Kasumi-1 (cell line): ENCODE results near the gene MACF1.
"Not testable (repeated sequence)": the region's sequence is repeated elsewhere in the genome, so short reads cannot be mapped to it uniquely, and the experiment has no call there.

Experiments used
- DNase-seq, 2 experiments: peaks; one replicate each; lab custom pipeline; 2025; lab: John Stamatoyannopoulos, UW

The MACF1 gene

GRCh38 chr1:39416609-39417008, 212.1 kb downstream of the MACF1 start:
- DNase-seq: no peak

DNA sequence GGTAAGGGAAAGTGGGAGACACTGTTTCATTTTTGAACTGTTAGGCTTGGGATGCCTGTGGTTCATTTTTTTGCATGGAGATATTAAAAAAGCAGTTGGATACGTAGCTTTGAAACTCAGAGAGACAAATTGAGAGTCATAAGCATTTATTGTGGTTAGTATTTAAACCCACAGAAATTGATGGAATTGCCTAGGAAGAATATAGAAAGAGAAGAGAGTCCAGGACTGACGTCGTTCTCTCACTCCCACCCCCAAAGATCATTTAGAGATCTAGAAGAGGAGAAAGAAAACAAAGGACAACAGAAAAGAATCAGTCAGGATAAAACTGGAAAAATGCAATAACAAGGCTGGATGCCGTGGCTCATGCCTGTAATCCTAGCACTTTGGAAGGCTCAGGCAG, 213.7 kb downstream of the MACF1 start:
- DNase-seq: no peak

GRCh38 chr1:39420493-39420892, 216.0 kb downstream of the MACF1 start:
- no peak for DNase-seq

- no peak for DNase-seq
These were observed 218.1 kb downstream of the MACF1 start for GRCh38 chr1:39422614-39423013.

GRCh38 chr1:39425151-39425550, 220.7 kb downstream of the MACF1 start:
- DNase-seq: no peak

- DNase-seq: no peak
These were observed 221.1 kb downstream of the MACF1 start for GRCh38 chr1:39425634-39426033.

DNA sequence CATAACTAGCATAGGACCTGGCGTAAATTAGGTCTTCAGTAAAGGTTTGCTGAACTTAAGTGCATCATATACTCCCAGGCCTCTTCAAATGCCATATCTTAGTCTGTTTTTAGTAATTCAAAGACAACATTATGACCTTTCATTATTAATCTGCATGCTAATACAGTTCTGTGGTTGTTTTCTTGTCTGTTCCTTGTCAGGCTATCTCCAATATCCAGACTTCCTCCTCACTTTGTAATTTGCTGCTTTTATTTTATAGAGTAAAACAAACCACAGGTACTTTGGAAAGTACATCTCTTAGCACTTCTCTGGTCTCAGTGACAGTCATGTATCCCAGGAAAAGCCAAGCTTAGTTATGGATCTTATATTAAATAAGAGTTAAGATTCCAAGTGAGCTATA, 221.9 kb downstream of the MACF1 start:
- no peak for DNase-seq

GRCh38 chr1:39427374-39427773, 222.9 kb downstream of the MACF1 start:
- no peak for DNase-seq

DNA sequence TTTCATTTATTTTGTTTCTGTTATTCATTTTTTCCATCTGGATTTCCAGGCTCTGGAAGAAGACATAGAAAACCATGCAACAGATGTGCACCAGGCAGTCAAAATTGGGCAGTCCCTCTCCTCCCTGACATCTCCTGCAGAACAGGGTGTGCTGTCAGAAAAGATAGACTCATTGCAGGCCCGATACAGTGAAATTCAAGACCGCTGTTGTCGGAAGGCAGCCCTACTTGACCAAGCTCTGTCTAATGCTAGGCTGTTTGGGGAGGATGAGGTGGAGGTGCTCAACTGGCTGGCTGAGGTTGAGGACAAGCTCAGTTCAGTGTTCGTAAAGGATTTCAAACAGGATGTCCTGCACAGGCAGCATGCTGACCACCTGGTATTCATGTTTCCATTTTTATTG, 223.4 kb downstream of the MACF1 start:
- DNase-seq: no peak

DNA sequence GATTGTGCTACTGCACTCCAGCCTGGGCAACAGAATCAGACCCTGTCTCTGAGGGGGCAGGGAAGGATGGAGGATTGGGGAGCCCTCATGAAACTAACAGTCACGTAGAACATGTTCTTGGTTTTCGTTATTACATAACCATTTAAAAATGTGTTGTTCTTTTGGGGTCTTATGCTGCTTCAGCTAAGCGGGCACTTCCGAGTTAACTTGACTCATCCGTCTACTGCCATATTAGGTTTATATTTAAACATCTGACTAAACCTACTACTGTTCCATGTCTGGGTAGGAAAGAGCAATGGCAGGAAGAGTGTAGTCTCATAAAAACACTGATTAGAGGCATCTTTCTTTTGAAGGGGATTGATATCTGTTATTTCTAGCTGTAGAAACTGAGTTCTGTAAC, 227.4 kb downstream of the MACF1 start:
- DNase-seq: no peak

- no peak for DNase-seq
These were observed 230.4 kb downstream of the MACF1 start for GRCh38 chr1:39434797-39435395.

DNA sequence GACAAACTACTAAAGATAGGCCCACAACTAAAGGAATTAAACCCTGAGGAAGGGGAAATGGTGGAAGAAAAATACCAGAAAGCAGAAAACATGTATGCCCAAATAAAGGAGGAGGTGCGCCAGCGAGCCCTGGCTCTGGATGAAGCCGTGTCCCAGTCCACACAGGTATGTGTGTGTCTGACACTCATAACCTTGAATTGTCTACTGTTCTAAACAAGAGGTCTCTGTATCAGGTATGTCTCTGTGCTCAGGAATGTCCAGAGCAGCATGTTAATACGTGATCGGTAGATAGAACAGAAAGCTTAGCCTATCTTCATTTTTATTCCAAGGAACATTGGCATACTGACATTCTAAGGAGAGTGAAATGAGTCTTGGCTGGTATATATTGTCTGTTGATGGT, 231.1 kb downstream of the MACF1 start:
- no peak for DNase-seq

GRCh38 chr1:39436842-39437241, 232.3 kb downstream of the MACF1 start:
- no peak for DNase-seq

GRCh38 chr1:39438042-39438441, 233.5 kb downstream of the MACF1 start:
- DNase-seq: no peak

- DNase-seq: no peak
These were observed 236.4 kb downstream of the MACF1 start for GRCh38 chr1:39440856-39441255.

GRCh38 chr1:39441797-39442196, 237.3 kb downstream of the MACF1 start:
- no peak for DNase-seq

GRCh38 chr1:39445573-39445972, 241.1 kb downstream of the MACF1 start:
- no peak for DNase-seq

- no peak for DNase-seq
These were observed 242.6 kb downstream of the MACF1 start for GRCh38 chr1:39446986-39447567.

GRCh38 chr1:39450041-39450440, 245.5 kb downstream of the MACF1 start:
- not testable (repeated sequence) for DNase-seq

- DNase-seq: no peak
These were observed 246.6 kb downstream of the MACF1 start for GRCh38 chr1:39450956-39451606.

DNA sequence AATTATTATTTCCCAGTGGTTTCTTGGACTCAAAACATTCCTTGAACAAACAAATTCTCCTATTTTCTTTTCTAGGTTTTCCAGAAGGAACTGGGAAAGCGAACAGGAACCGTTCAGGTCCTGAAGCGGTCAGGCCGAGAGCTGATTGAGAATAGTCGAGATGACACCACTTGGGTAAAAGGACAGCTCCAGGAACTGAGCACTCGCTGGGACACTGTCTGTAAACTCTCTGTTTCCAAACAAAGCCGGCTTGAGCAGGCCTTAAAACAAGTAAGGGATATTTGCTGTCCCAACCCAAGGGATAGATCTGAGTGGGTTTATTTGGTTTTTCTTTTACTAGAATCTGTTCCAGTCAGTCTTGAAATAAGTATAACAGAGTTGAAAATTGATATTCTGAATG, 247.6 kb downstream of the MACF1 start:
- no peak for DNase-seq

DNA sequence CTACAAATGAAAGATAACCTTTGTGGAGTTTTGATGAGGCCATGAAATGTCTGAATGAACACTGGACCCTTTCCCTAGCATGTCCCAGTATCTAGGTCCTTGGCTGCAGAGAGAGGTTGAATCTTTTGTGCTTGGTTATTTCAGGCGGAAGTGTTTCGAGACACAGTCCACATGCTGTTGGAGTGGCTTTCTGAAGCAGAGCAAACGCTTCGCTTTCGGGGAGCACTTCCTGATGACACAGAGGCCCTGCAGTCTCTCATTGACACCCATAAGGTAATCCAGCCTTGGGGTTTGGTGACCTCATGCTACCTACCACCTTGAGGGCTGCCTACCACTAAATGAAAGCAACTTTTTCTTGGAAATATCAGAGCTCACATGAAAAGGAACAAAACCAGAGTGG, 248.0 kb downstream of the MACF1 start:
- DNase-seq: no peak

DNA sequence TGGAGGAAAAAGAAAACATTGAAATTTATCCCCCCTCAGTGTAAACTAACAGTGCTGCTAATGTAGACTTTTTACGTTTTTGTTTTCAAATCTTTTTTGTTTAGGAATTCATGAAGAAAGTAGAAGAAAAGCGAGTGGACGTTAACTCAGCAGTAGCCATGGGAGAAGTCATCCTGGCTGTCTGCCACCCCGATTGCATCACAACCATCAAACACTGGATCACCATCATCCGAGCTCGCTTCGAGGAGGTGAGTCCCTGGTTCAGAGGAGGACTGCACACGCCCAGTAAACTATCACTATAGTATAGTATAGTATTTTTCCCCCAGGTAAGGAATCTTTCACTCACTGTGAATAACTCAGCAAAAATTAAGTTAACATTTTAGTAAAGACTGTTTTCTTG, 249.1 kb downstream of the MACF1 start:
- no peak for DNase-seq

DNA sequence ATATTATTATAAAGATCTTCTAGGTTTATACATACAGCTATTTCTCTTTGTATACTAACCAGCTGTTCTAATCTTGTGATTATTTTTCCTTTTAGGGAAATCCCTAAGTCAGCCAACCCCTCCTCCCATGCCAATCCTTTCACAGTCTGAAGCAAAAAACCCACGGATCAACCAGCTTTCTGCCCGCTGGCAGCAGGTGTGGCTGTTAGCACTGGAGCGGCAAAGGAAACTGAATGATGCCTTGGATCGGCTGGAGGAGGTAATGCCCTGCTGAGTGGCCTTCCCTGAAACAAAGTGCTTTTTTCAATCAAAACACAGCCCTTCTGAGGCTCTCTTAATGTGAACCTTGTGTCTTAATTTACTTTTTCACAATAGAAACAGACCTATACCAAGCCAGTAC, 254.5 kb downstream of the MACF1 start:
- no peak for DNase-seq
